Heart left ventricle (tissue), 13 donors: ENCODE measurements around the gene HAL.

Experiments used
- POLR2A ChIP-seq, 2 donors: fragments of 450-650 bp; IDR thresholded peaks; one replicate each; pipeline ENCODE4 v1.6.1; 2017; ENCODE audit warnings: antibody characterized with exemption in 2 of 2, mild to moderate bottlenecking in 2 of 2, moderate library complexity in 2 of 2
- TF ChIP-seq, protein P1 (sequence below), 12 donors: fragments of 200-600 bp; sonication (generic) in 4 of 12; IDR thresholded peaks; one replicate each; pipeline versions ENCODE4 v1.5.0 to v1.8.0; 2018 to 2022; ENCODE audit warnings: antibody characterized with exemption in 12 of 12, mild to moderate bottlenecking in 5 of 12
- donor health status: ischemic (EF 13 %, LVEDD 7.1; RV severe dilation, severe dysfunction).
- donor health status: DM: no; HTN: yes; CAD: no.
- donor health status: DM: no; HTN: no; CAD: no.
- donor health status: ischemic (EF 25% LVEDD 6.9; RV normal size, moderate dysfunction).
- donor health status: ischemic (EF 25% LVEDD 5.7; RV mildly dilated, moderate dysfunction).
- donor health status: ischemic (EF 35%, LVEDD 5.7; RV mildly dilated, moderate dysfunction).
- donor health status: nonischemic (EF 11% LVEDD 7.7; RV severe dilation, severe dysfunction).
- donor health status: DM: yes; HTN: yes; CAD: no.
- donor health status: PGD.
- donor health status: ischemic (EF 29% LVEDD 5.4; RV normal size, mild dysfunction).
- donor health status: nonischemic (EF 23%, LVEDD 6.1; RV moderate dilation, normal function).

DNA sequence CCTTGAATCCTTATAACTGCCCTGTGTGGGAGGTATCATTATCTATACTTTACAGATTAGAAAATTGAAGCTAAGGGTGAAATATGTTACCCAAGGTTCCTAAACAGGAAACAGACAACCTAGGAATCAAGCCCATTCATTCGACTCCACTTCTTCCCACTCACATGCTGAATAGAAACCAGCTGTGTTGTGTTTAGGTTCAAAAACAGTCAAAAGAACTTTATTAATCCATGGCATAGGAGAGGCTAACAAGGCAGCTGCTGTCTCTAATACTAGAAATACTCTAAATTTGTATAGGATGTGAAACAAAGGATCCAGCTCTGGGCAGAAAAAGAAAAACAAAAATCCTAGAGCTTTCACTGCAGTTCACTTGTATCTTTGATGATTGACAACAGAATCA lies 43.1 kb downstream of the HAL start:
- TF ChIP-seq, protein P1, sequence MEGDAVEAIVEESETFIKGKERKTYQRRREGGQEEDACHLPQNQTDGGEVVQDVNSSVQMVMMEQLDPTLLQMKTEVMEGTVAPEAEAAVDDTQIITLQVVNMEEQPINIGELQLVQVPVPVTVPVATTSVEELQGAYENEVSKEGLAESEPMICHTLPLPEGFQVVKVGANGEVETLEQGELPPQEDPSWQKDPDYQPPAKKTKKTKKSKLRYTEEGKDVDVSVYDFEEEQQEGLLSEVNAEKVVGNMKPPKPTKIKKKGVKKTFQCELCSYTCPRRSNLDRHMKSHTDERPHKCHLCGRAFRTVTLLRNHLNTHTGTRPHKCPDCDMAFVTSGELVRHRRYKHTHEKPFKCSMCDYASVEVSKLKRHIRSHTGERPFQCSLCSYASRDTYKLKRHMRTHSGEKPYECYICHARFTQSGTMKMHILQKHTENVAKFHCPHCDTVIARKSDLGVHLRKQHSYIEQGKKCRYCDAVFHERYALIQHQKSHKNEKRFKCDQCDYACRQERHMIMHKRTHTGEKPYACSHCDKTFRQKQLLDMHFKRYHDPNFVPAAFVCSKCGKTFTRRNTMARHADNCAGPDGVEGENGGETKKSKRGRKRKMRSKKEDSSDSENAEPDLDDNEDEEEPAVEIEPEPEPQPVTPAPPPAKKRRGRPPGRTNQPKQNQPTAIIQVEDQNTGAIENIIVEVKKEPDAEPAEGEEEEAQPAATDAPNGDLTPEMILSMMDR (IDR thresholded peaks at IDR 0.05) = no peak
- TF ChIP-seq POLR2A (IDR thresholded peaks at IDR 0.05) = no peak
